Endothelial cell of umbilical vein (primary cell): ENCODE results near the gene NINJ2. TPM values are rescaled to one million over a fixed set of nuclear protein-coding genes. Genes with fewer than 3 reads are reported as not detected.

Source experiments
- BruUV-seq: library from RNA; stranded (reverse); fragments of 400-500 nt; replicated peaks from 2 replicates; lab custom pipeline; 2021; lab: Mats Ljungman, UMichigan
- CTCF ChIA-PET: fragments of 300-600, 350-600 bp; sonication (Branson Sonifier 250); formaldehyde crosslinking; loops from one replicate; lab custom pipeline; 2021; ENCODE audit warnings: antibody characterized with exemption, inconsistent platforms; lab: Charles Lee
- POLR2A ChIA-PET: fragments of 300-600, 350-600 bp; sonication (Branson Sonifier 250); formaldehyde crosslinking; loops from one replicate; lab custom pipeline; 2021; ENCODE audit warnings: antibody characterized with exemption, inconsistent platforms; lab: Charles Lee
- DNase-seq: peaks from one replicate; pipeline ENCODE4 v3.0.0-alpha.2; 2011; ENCODE audit warnings: low read depth, low spot score
- FAIRE-seq: peaks from 2 replicates; lab custom pipeline; 2011; peaks lifted over from hg19 to GRCh38; lab: Jason Lieb, UNC
- H2AFZ ChIP-seq: 2 replicates; pipeline ENCODE4 v1.6.0; 2012; ENCODE audit warnings: low read depth, low read length, control low read depth, inconsistent platforms
- H3K27ac ChIP-seq: 2 replicates; pipeline ENCODE4 v1.5.1; 2011; ENCODE audit warnings: low read depth, mild to moderate bottlenecking, control low read depth, low read length, moderate library complexity; ENCODE audit not compliant: insufficient read depth
- H3K27me3 ChIP-seq, 2 experiments: 2 replicates each; pipeline versions ENCODE4 v1.6.0 to v1.6.1; 2011; ENCODE audit warnings: low read length in 2 of 2, mixed read lengths in 1 of 2; ENCODE audit not compliant: control insufficient read depth in 2 of 2, insufficient read depth in 2 of 2
- H3K36me3 ChIP-seq, 2 experiments: 2 replicates in 1 of 2; 3 replicates in 1 of 2; pipeline ENCODE4 v1.5.1; 2011; ENCODE audit warnings: low read length in 2 of 2, mild to moderate bottlenecking in 1 of 2, moderate library complexity in 1 of 2; ENCODE audit not compliant: control insufficient read depth in 2 of 2, insufficient read depth in 2 of 2; ENCODE audit errors: extremely low read depth in 1 of 2
- H3K4me1 ChIP-seq: 3 replicates; pipeline ENCODE4 v1.5.1; 2011; ENCODE audit warnings: mild to moderate bottlenecking, low read length; ENCODE audit not compliant: control insufficient read depth, insufficient read depth; ENCODE audit errors: extremely low read depth
- H3K4me2 ChIP-seq: 2 replicates; pipeline ENCODE4 v1.6.1; 2011; ENCODE audit warnings: low read length, control low read depth, mixed read lengths; ENCODE audit not compliant: insufficient read depth
- H3K4me3 ChIP-seq, 3 experiments: fragments of 200-600 bp in 1 of 3; sonication (generic), shearing (Covaris generic) in 1 of 3; replicated peaks in 1 of 3; 2 replicates each; pipeline ENCODE4 v1.5.1; 2011 to 2016; ENCODE audit warnings: control low read depth in 3 of 3, low read length in 3 of 3, mild to moderate bottlenecking in 2 of 3, inconsistent platforms in 1 of 3, low read depth in 1 of 3, moderate library complexity in 1 of 3; ENCODE audit not compliant: insufficient read depth in 1 of 3
- H3K79me2 ChIP-seq: 2 replicates; pipeline ENCODE4 v1.6.0; 2012; ENCODE audit warnings: low read length, inconsistent platforms; ENCODE audit not compliant: control insufficient read depth, insufficient read depth
- H3K9ac ChIP-seq: replicated peaks from 2 replicates; pipeline ENCODE3; 2011; ENCODE audit warnings: low read length, control low read depth; ENCODE audit not compliant: insufficient read depth; ENCODE audit errors: extremely low read depth
- H3K9me1 ChIP-seq: replicated peaks from 3 replicates; pipeline ENCODE4 v1.6.0; 2011; ENCODE audit warnings: mild to moderate bottlenecking, low read length; ENCODE audit not compliant: control insufficient read depth, insufficient read depth; ENCODE audit errors: extremely low read depth
- H3K9me3 ChIP-seq: replicated peaks from 2 replicates; pipeline ENCODE4 v1.5.1; 2012; ENCODE audit warnings: low read length, inconsistent platforms; ENCODE audit not compliant: control insufficient read depth, insufficient read depth
- H4K20me1 ChIP-seq: replicated peaks from 2 replicates; pipeline ENCODE3; 2011; ENCODE audit warnings: mild to moderate bottlenecking, low read length; ENCODE audit not compliant: control insufficient read depth, insufficient read depth; ENCODE audit errors: extremely low read depth
- EZH2 ChIP-seq: IDR thresholded peaks from 2 replicates; pipeline ENCODE4 v1.6.1; 2012; ENCODE audit warnings: borderline replicate concordance, low read depth, mild to moderate bottlenecking, moderate library complexity, low read length, inconsistent platforms; ENCODE audit not compliant: severe bottlenecking
- FOS ChIP-seq: IDR thresholded peaks from 2 replicates; pipeline ENCODE4 v1.6.1; 2011; ENCODE audit warnings: mild to moderate bottlenecking, low read length, moderate library complexity, borderline replicate concordance; ENCODE audit not compliant: insufficient read depth
- JUN ChIP-seq: IDR thresholded peaks from 2 replicates; pipeline ENCODE4 v1.6.1; 2011; ENCODE audit warnings: borderline replicate concordance, low read depth; ENCODE audit not compliant: insufficient read length, insufficient read depth
- MAX ChIP-seq: IDR thresholded peaks from 2 replicates; pipeline ENCODE4 v1.6.1; 2011; ENCODE audit not compliant: insufficient read depth, insufficient read length
- MYC ChIP-seq: IDR thresholded peaks from one replicate; pipeline ENCODE4 v1.6.1; 2011; ENCODE audit warnings: mild to moderate bottlenecking, low read depth, low read length
- POLR2A ChIP-seq: IDR thresholded peaks from 2 replicates; pipeline ENCODE4 v1.6.1; 2012; ENCODE audit warnings: low read depth, mild to moderate bottlenecking, control low read depth, low read length
- POLR2AphosphoS5 ChIP-seq: IDR thresholded peaks from 2 replicates; pipeline ENCODE4 v1.6.1; 2012; ENCODE audit warnings: low read depth, mild to moderate bottlenecking, control low read depth, low read length, moderate library complexity; ENCODE audit not compliant: insufficient read depth
- dilution Hi-C: fragments of 300-500 bp; cut with MboI; formaldehyde crosslinking; loops from one replicate; pipeline ENCODE4 v1.15.0; 2019; ENCODE audit warnings: low sequenced_read_pairs; ENCODE audit not compliant: extremely low pct_ligation_motif_present
- intact Hi-C: fragments of 100-400 bp; cut with micrococcal nuclease; formaldehyde crosslinking; loops from one replicate; pipeline ENCODE4 v1.10.0; 2022
- polyA plus RNA-seq, 4 experiments: library from polyadenylated mRNA; depleted of rRNA in 3 of 4; stranded (reverse) in 3 of 4; unstranded in 1 of 4; fragments of >200 nt; gene quantifications; 2 replicates each; pipeline versions ENCODE4 v1.2.1 to v1.2.3, GENCODE V29; 2011 to 2012; ENCODE audit warnings: missing spikeins in 1 of 4
- total RNA-seq: library from RNA; stranded (reverse); gene quantifications from 2 replicates; pipeline ENCODE4 v1.2.3, GENCODE V29; 2021

The NINJ2 gene
- total and polyA plus RNA-seq, 2 donors (not counting 3 experiments of a cell fraction or from before 2014, with no cell fraction given), result 0.75 to 4.4 TPM

DNA sequence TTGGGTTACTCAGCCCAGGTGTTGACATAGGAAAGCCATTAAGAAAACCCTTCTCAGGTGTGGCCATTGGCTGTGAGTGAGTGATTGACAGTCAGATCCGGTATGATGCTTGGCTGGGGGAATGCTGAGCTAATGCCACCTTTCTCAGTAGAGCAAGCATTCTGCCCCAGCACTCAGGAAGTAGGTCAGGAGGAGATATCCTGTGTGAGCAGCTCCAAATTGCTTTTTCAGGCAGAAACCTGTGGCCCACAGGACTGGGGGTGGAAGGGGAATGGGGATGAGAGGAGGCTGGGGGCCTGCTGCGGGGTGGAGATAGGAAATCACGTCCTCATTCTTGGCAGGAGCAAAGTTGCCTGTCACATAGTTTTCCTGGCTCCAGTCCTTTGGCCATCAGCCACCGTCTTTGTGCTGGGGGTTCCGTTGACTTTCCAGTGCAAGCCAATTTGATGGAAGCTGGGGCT is 55.7 kb downstream of the NINJ2 start:
- no TSS peak for BruUV-seq
- peak overlapping the region; percentile 55 for H2AFZ ChIP-seq
- no peak overlapping the region for H3K9ac ChIP-seq
- no peaks in the 10 kb centered on the region for H3K79me2 ChIP-seq
- no peak overlapping the region for H3K4me3 ChIP-seq
- TF ChIP-seq POLR2A (no peak), POLR2AphosphoS5 (peak; percentile 29)
- no peaks in the 10 kb centered on the region for H3K9me3 ChIP-seq
- CTCF ChIA-PET, result interaction anchor here (1.1 to 3.6 kb wide), 9 partner anchors 9 to 342 kb away, joined by 3 to 19 read pairs (median 6); partner anchors contain the start of genes RAD52 and WNK1
- no peaks in the 10 kb centered on the region for H4K20me1 ChIP-seq
- no peaks in the 10 kb centered on the region for H3K9me1 ChIP-seq
- dilution Hi-C loops, result no loop called here
- H3K4me2 ChIP-seq, result no peak overlapping the region
- DNase-seq (peak; percentile 88), FAIRE-seq (peak; percentile 96)
- peak overlapping the region; percentile 2 for H3K27ac ChIP-seq
- peaks cover 28% of the 10 kb centered on the region for H3K4me1 ChIP-seq
- POLR2A ChIA-PET, result no interaction called here
- intact Hi-C loops, result loop anchor here (1.0 kb wide), 1 partner anchor 9 kb away; no protein-coding TSS in a partner anchor
- no peaks in the 10 kb centered on the region for H3K27me3 ChIP-seq
- no peaks in the 10 kb centered on the region for H3K36me3 ChIP-seq

DNA sequence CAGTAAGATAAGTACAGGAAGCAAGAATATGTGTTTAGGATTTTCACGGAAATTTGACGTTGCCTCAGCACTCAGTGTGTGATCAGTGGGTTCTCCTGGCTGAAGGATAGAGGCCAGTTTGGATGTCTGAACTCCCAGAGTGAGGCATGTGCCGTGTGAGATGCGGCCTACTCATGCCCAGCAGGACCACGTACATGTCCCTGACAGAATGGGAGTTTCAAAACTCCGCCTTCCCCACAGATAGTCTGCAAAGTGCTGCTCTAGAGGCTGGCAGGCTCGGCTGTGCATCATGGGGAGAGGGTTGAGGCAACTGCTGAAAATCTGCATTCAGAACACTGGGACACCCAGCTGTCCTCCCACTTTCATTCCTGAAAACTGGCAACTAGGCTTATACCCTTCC is 58.3 kb downstream of the NINJ2 start:
- H2AFZ ChIP-seq, result no peak overlapping the region
- no peaks in the 10 kb centered on the region for H4K20me1 ChIP-seq
- FAIRE-seq (no peak), DNase-seq (no peak)
- no peaks in the 10 kb centered on the region for H3K36me3 ChIP-seq
- dilution Hi-C loops, result no loop called here
- H3K27me3 ChIP-seq, result no peaks in the 10 kb centered on the region
- peaks cover 19% of the 10 kb centered on the region for H3K4me1 ChIP-seq
- H3K9me1 ChIP-seq, result no peaks in the 10 kb centered on the region
- intact Hi-C loops, result no loop called here
- no peak overlapping the region for H3K9ac ChIP-seq
- no peaks in the 10 kb centered on the region for H3K9me3 ChIP-seq
- H3K79me2 ChIP-seq, result no peaks in the 10 kb centered on the region
- BruUV-seq, result no TSS peak
- no peak overlapping the region for H3K4me2 ChIP-seq
- CTCF ChIA-PET, result interaction anchor here (1.0 to 3.6 kb wide), 3 partner anchors 9 to 211 kb away, joined by 3 to 19 read pairs (median 3); no protein-coding TSS in a partner anchor
- H3K27ac ChIP-seq, result no peak overlapping the region
- TF ChIP-seq MAX (no peak), MYC (no peak), POLR2AphosphoS5 (no peak), JUN (no peak), EZH2 (no peak), FOS (no peak)
- POLR2A ChIA-PET, result no interaction called here
- H3K4me3 ChIP-seq, result no peak overlapping the region
